OCI-LY3 (cell line): ENCODE measurements around the gene KRTAP4-4.

Source experiments
- EZH2phosphoT487 ChIP-seq: fragments of 200-600 bp; shearing (Covaris generic); IDR thresholded peaks from 2 replicates; pipeline ENCODE4 v1.6.1; 2018; ENCODE audit warnings: antibody characterized with exemption, mixed run types, low read depth
- TF ChIP-seq, protein P1 (sequence below): fragments of 200-600, 300-600 bp; sonication (generic); IDR thresholded peaks from 2 replicates; pipeline ENCODE4 v1.5.1; 2014; ENCODE audit warnings: antibody characterized with exemption, low read length, low read depth

GRCh38 chr17:41160648-41161047 is at the start of gene KRTAP4-4:
- TF ChIP-seq, protein P1, sequence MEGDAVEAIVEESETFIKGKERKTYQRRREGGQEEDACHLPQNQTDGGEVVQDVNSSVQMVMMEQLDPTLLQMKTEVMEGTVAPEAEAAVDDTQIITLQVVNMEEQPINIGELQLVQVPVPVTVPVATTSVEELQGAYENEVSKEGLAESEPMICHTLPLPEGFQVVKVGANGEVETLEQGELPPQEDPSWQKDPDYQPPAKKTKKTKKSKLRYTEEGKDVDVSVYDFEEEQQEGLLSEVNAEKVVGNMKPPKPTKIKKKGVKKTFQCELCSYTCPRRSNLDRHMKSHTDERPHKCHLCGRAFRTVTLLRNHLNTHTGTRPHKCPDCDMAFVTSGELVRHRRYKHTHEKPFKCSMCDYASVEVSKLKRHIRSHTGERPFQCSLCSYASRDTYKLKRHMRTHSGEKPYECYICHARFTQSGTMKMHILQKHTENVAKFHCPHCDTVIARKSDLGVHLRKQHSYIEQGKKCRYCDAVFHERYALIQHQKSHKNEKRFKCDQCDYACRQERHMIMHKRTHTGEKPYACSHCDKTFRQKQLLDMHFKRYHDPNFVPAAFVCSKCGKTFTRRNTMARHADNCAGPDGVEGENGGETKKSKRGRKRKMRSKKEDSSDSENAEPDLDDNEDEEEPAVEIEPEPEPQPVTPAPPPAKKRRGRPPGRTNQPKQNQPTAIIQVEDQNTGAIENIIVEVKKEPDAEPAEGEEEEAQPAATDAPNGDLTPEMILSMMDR: no peak
- TF ChIP-seq EZH2phosphoT487: no peak
